Hepatocyte (in vitro differentiated cells): Measurements from ENCODE around the gene MSANTD1. TPM values are rescaled to one million over a fixed set of nuclear protein-coding genes. Genes with fewer than 3 reads are reported as not detected.

Experiments used
- DNase-seq: peaks from one replicate; pipeline ENCODE4 v3.0.0-alpha.2; 2016; ENCODE audit warnings: low spot score
- H2AFZ ChIP-seq: fragments of 200-600 bp; sonication (generic); 2 replicates; pipeline ENCODE4 v1.6.0; 2016; ENCODE audit warnings: antibody characterized with exemption, mild to moderate bottlenecking
- H3K27ac ChIP-seq: fragments of 200-600 bp; sonication (generic); 2 replicates; pipeline ENCODE4 v1.5.1; 2016; ENCODE audit warnings: mild to moderate bottlenecking
- H3K27me3 ChIP-seq: fragments of 200-600 bp; sonication (generic); 2 replicates; pipeline ENCODE4 v1.6.1; 2016
- H3K36me3 ChIP-seq: fragments of 200-600 bp; sonication (generic); replicated peaks from 2 replicates; pipeline ENCODE4 v1.5.1; 2016; ENCODE audit warnings: low read depth; ENCODE audit not compliant: insufficient read depth
- H3K4me1 ChIP-seq: fragments of 200-600 bp; sonication (generic); 2 replicates; pipeline ENCODE4 v1.5.1; 2016; ENCODE audit warnings: mild to moderate bottlenecking, moderate library complexity; ENCODE audit not compliant: insufficient read depth
- H3K4me2 ChIP-seq: fragments of 200-600 bp; sonication (generic); 2 replicates; pipeline ENCODE4 v1.6.0; 2016
- H3K4me3 ChIP-seq: fragments of 200-600 bp; sonication (generic); 2 replicates; pipeline ENCODE4 v1.5.1; 2016; ENCODE audit warnings: mild to moderate bottlenecking
- H3K79me2 ChIP-seq: fragments of 200-600 bp; sonication (generic); 2 replicates; pipeline ENCODE4 v1.6.0; 2017; ENCODE audit warnings: mild to moderate bottlenecking
- H3K9me2 ChIP-seq: fragments of 200-600 bp; sonication (generic); replicated peaks from 2 replicates; pipeline ENCODE4 v1.6.0; 2017; ENCODE audit warnings: mild to moderate bottlenecking; ENCODE audit not compliant: insufficient read depth
- H3K9me3 ChIP-seq: fragments of 200-600 bp; sonication (generic); 2 replicates; pipeline ENCODE4 v1.5.1; 2016; ENCODE audit warnings: low read depth, mild to moderate bottlenecking
- H4K20me1 ChIP-seq: fragments of 200-600 bp; sonication (generic); 2 replicates; pipeline ENCODE4 v1.6.0; 2016; ENCODE audit warnings: mild to moderate bottlenecking; ENCODE audit not compliant: insufficient read depth, poor library complexity, severe bottlenecking
- CTCF ChIP-seq: fragments of 200-600 bp; sonication (generic); IDR thresholded peaks from 2 replicates; pipeline ENCODE4 v1.5.1; 2016; ENCODE audit warnings: antibody characterized with exemption, mild to moderate bottlenecking; ENCODE audit not compliant: poor library complexity
- EZH2 ChIP-seq: fragments of 200-600 bp; sonication (generic); IDR thresholded peaks from 2 replicates; pipeline ENCODE4 v1.6.1; 2016; ENCODE audit warnings: antibody characterized with exemption, mild to moderate bottlenecking, borderline replicate concordance
- EZH2phosphoT487 ChIP-seq: fragments of 200-600 bp; sonication (generic); IDR thresholded peaks from one replicate; pipeline ENCODE4 v1.6.1; 2018; ENCODE audit warnings: antibody characterized with exemption, mild to moderate bottlenecking, low read depth, moderate library complexity; ENCODE audit not compliant: unreplicated experiment, severe bottlenecking
- WGBS: methylation state at CpG from one replicate; pipeline ENCODE4 v1.1.6; 2016; ENCODE audit warnings: low lambda C conversion rate; ENCODE audit errors: missing lambda C conversion rate; 5-methylcytosine and 5-hydroxymethylcytosine counted together
- polyA plus RNA-seq: library from polyadenylated mRNA; unstranded; fragments of >200 nt; fragmentation: Nextera tagmentation; extraction: Ambion mirVana; gene quantifications from 2 replicates; pipeline ENCODE4 v1.2.1, GENCODE V29; 2016
- total RNA-seq: library from RNA; depleted of rRNA; stranded (reverse); fragments of >200 nt; gene quantifications from 2 replicates; pipeline ENCODE4 v1.2.3, GENCODE V29; 2014

MSANTD1 gene
- total and polyA plus RNA-seq, 2 experiments from 2014 or later: 0.51 to 0.57 TPM

GRCh38 chr4:3256230-3257102 is 7.5 kb downstream of the MSANTD1 start:
- Histone ChIP-seq H3K4me2 (no peak overlapping the region), H3K79me2 (no peaks in the 10 kb centered on the region), H3K36me3 (no peaks in the 10 kb centered on the region), H3K9me3 (no peaks in the 10 kb centered on the region), H3K27me3 (no peaks in the 10 kb centered on the region), H3K4me3 (no peak overlapping the region), H3K27ac (no peak overlapping the region), H3K9me2 (no peaks in the 10 kb centered on the region), H3K4me1 (no peaks in the 10 kb centered on the region), H4K20me1 (no peaks in the 10 kb centered on the region), H2AFZ (no peak overlapping the region)
- 95% methylated on average over 21 of the region's 21 CpGs for WGBS
- no peak for TF ChIP-seq EZH2
- no peak for TF ChIP-seq CTCF
- no peak for TF ChIP-seq EZH2phosphoT487
- no peak for DNase-seq

GRCh38 chr4:3257103-3257555 is 8.2 kb downstream of the MSANTD1 start:
- no peaks in the 10 kb centered on the region for H4K20me1 ChIP-seq
- no peak for TF ChIP-seq EZH2phosphoT487
- no peak overlapping the region for H3K4me2 ChIP-seq
- no peak for DNase-seq
- no peak overlapping the region for H3K27ac ChIP-seq
- WGBS: 93% methylated on average over 9 of the region's 9 CpGs
- H3K4me3 ChIP-seq: no peak overlapping the region
- H3K4me1 ChIP-seq: no peaks in the 10 kb centered on the region
- no peaks in the 10 kb centered on the region for H3K79me2 ChIP-seq
- no peak overlapping the region for H2AFZ ChIP-seq
- H3K9me3 ChIP-seq: no peaks in the 10 kb centered on the region
- no peaks in the 10 kb centered on the region for H3K27me3 ChIP-seq
- no peaks in the 10 kb centered on the region for H3K36me3 ChIP-seq
- H3K9me2 ChIP-seq: no peaks in the 10 kb centered on the region

GRCh38 chr4:3257556-3258482 is 8.9 kb downstream of the MSANTD1 start:
- Histone ChIP-seq H3K4me2 (no peak overlapping the region), H4K20me1 (no peaks in the 10 kb centered on the region), H3K4me3 (no peak overlapping the region), H3K79me2 (no peaks in the 10 kb centered on the region), H3K27me3 (no peaks in the 10 kb centered on the region), H3K9me3 (no peaks in the 10 kb centered on the region), H3K9me2 (no peaks in the 10 kb centered on the region), H3K27ac (no peak overlapping the region), H2AFZ (no peak overlapping the region), H3K4me1 (no peaks in the 10 kb centered on the region), H3K36me3 (no peaks in the 10 kb centered on the region)
- no peak for DNase-seq
- 97% methylated on average over 29 of the region's 29 CpGs for WGBS
- TF ChIP-seq EZH2 (no peak), EZH2phosphoT487 (no peak), CTCF (no peak)
